NB4 (cell line): ENCODE results near the gene TPD52L1.

Source experiments
- DNase-seq: peaks from one replicate; pipeline ENCODE4 v3.0.0; 2010; ENCODE audit warnings: low read depth
- H3K4me3 ChIP-seq: one replicate; pipeline ENCODE4 v1.5.1; 2011; ENCODE audit warnings: mild to moderate bottlenecking, low read depth, low read length, moderate library complexity
- CTCF ChIP-seq: IDR thresholded peaks from one replicate; pipeline ENCODE4 v1.5.1; 2012; ENCODE audit warnings: low read depth, low read length
- MAX ChIP-seq: IDR thresholded peaks from 2 replicates; pipeline ENCODE4 v1.6.1; 2011; ENCODE audit warnings: low read depth, low read length
- MYC ChIP-seq: IDR thresholded peaks from 2 replicates; pipeline ENCODE4 v1.6.1; 2011; ENCODE audit warnings: low read depth, low read length
- POLR2A ChIP-seq: IDR thresholded peaks from 2 replicates; pipeline ENCODE4 v1.6.1; 2011; ENCODE audit warnings: mild to moderate bottlenecking; ENCODE audit not compliant: insufficient read length; ENCODE audit errors: extremely low read depth

Gene TPD52L1

GRCh38 chr6:125213939-125214338, 60.4 kb downstream of the TPD52L1 start:
- no peak overlapping the region for H3K4me3 ChIP-seq
- no peak for TF ChIP-seq MYC
- no peak for TF ChIP-seq POLR2A
- TF ChIP-seq MAX, result no peak
- TF ChIP-seq CTCF, result no peak
- no peak for DNase-seq

- H3K4me3 ChIP-seq, result no peak overlapping the region
- TF ChIP-seq CTCF (no peak), POLR2A (no peak), MAX (no peak), MYC (no peak)
- DNase-seq, result no peak
Observed at GRCh38 chr6:125215252-125215819, 61.8 kb downstream of the TPD52L1 start.

GRCh38 chr6:125216015-125216414, 62.4 kb downstream of the TPD52L1 start:
- TF ChIP-seq MAX, result no peak
- TF ChIP-seq POLR2A, result no peak
- TF ChIP-seq CTCF, result no peak
- no peak for TF ChIP-seq MYC
- no peak overlapping the region for H3K4me3 ChIP-seq
- no peak for DNase-seq

- TF ChIP-seq MYC (no peak), MAX (no peak), CTCF (no peak), POLR2A (no peak)
- DNase-seq, result no peak
- H3K4me3 ChIP-seq, result no peak overlapping the region
Observed at GRCh38 chr6:125217369-125217768, 63.8 kb downstream of the TPD52L1 start.

- TF ChIP-seq MAX (no peak), CTCF (no peak)
- H3K4me3 ChIP-seq, result no peak overlapping the region
- no peak for DNase-seq
Observed at GRCh38 chr6:125217992-125218391, 64.4 kb downstream of the TPD52L1 start.

- DNase-seq, result no peak
- TF ChIP-seq CTCF, result no peak
- TF ChIP-seq MYC, result no peak
- TF ChIP-seq MAX, result no peak
- TF ChIP-seq POLR2A, result no peak
- no peak overlapping the region for H3K4me3 ChIP-seq
Observed at GRCh38 chr6:125219361-125219895, 65.9 kb downstream of the TPD52L1 start.
